Stimulated activated naive CD8-positive, alpha-beta T cell treated with anti-CD3 and anti-CD28 coated beads, Interleukin-15, Interleukin-2, amounts not matched to agents 100 U/mL and 50 U/mL, for 24 hours (primary cell): ENCODE results near the gene MAP1LC3B.
A peak's percentile ranks its signal among the peaks of the same experiment; 100 is the strongest.

Experiments used
- ATAC-seq: fragments of 150-1000 bp; cut with Tn5 transposase; one replicate; pipeline ENCODE4 v1.10.0; 2021
- DNase-seq: peaks from one replicate; pipeline ENCODE4 v3.0.0; 2021

MAP1LC3B gene

DNA sequence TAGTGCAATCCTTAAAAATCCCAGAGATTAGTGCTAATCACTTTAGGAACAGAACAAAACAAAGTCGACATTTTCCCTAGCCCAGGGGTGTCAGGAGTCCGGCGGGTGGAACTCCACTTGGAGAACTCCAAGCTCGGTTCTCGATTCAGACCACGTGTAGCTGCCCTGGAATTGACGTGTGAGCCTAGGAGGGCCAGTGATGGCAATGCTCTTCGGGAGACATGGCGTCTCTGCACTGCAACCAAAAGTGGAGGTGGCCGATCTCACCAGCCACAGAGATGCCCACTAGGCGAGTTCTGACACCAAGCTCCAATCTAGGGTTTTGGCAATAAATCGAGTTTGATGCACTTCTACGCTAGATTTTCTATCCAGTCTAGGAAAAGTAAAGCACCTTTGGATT lies 17.6 kb downstream of the MAP1LC3B start:
- no peak for ATAC-seq
- no peak for DNase-seq

DNA sequence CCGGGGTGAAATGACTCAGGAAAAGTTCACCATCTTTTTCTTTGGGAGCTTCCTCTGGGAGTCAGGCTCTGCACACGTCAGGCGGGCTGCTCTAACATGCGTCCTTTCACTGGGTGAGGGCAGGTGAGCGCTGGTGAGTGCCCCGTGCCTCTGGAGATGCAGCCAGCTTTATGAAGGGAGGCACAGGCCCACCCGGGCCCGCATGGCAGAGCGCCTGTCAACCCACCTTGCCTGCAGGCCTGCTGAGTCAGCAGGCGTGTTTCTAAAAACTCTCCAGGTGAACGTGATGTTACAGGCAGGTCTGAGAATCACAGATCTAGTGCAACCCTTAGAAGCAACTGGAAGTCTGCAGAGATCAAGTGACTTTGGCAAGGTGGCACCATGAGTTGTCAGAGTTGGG lies 18.4 kb downstream of the MAP1LC3B start:
- no peak for DNase-seq
- no peak for ATAC-seq

DNA sequence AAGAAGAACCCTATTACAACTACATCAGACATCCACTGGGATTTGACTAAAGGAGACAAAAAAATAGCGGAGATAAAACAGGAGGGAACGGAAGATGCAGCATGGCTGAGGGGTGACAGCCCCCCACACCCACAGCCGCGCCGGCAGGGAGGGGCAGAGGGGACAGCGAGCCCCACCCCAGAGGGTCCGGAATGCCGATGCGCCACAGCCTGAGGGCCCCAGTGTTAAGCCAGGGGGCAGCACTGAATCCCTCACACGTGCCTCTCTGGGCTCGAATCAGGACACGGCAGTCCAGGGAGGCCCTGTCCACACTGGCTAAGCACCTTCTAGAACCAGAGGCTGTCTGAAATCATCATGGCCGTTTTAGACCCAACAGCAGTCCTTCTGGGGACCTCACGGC lies 18.8 kb downstream of the MAP1LC3B start:
- DNase-seq (no peak), ATAC-seq (no peak)

DNA sequence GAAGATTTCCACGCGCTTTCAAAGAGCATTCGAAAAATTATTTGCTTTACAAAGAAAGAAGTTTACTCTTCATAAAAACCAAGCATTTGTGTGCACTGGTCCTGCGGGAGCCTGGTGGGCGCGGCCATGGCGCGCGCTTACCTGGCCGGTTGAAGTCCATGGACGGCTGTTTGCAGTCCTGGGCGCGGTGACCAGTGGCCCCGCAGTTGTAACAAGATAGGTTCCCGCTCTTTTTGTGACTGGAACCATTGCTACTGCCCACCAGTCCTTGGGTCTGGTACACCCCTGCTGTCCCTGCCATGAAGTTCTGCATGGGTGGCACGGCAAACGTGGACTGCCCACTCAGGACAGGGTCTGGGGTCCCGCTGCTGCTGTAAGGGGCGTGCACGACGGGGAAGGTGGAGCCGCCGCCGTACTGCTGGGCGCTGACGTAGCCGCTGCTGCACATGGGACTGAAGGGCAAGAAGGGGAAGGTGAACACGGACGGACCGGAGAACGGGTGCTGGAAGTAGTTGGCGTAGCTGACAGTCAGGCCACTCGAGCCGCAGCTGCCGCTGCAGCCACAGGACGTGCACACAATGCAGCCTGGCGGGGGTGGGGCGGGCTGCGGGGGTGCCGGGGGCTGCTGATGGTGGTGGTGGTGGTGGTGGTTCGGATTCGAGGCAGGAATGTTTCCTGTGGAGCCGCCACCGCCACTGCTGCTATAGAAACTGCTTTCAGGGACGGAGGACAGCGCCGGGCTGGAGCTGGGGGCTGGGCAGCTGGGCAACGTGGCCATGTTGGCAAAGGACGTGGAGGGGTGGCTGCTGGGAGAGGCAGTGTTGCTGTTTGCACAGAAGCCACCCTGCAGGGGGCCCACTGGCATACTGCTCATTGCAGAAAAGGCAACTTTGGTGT lies 19.5 kb downstream of the MAP1LC3B start:
- ATAC-seq (no peak), DNase-seq (no peak)

DNA sequence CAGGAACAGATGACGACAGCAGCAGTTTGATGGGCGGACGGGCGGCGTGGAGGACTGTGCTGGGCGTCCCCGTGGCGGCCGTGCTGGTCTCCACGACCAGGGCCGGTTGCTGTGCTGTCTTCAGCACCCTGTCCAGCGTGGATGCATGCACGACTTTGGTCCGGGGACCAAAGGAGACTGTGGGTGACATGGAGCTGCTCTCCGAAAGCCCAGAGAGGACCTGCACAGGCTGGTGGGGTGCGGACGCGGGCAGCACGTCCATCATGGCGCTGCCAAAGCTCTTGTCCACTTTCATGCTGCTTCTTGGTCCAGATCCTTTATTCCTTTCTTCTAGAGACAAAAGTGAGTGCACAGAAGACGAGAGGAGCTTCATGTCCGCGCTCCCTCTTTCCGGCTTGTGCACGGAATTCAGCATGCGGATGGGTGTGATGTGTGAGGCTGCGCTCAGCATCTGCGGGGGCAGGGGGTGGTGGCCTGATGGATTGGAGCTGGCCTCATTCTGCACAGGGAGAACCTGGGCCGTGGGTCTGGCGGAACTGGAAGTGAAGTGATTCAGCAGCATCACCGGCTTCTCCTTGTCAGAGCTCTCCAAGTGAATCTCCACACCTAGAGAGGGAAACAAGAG lies 20.3 kb downstream of the MAP1LC3B start:
- DNase-seq (no peak), ATAC-seq (no peak)

DNA sequence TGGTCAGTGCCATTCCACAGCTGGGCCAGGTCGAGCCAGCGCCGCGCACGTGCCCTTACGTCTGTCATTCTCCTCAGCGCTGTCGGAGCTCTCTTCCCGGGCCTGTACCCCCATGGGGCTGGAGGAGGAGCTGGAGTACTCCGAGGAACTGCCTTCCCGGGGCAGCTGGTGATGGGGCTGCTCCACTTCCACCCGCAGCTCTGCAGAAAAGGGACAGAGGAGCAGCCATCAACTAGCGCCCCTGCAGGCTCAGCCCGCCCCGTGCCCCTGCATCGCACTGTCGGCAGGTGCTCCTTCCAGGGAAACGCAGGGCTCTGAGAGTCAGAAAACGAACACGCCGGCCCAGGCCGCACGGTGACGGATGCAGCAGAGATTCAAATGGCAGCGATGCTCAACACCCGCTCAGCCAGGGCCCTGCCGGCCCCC lies 20.9 kb downstream of the MAP1LC3B start:
- ATAC-seq (no peak), DNase-seq (no peak)

DNA sequence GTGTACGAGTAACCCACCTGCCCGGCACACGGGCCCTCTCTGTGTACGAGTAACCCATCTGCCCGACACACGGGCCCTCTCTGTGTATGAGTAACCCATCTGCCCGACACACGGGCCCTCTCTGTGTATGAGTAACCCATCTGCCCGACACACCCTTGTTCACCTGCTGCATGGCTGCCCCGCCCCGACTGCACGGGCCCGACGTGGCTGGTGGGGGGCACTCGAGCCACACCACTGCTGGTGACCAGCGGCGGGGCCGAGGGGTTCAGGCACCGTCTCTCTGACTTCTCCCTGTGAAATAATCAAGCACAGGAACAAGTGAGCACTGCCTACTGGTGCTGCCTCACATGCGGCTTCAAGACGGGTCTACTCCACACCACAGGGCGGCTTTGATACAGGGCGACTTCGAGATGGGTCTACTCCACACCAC lies 22.1 kb downstream of the MAP1LC3B start:
- ATAC-seq (no peak), DNase-seq (no peak)

DNA sequence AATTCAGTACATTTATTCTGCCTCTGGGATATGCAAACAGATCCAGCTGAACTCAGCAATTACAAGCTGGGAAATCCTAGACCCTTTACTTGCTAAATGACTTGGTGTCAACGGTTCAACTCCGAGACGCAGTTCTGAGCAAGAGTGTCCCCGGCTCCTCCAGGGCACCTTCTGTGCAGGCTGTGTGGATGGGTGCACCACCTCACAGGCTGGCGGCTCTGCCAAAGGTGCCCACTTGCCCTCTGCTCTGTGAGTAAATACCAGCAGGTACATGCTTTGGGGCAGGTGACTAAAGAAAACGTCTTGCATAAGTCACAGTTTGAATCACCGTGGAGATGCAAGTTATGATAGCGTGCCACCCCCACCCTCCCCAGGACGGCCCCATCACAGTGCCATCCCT lies 23.3 kb downstream of the MAP1LC3B start:
- ATAC-seq (no peak), DNase-seq (no peak)

DNA sequence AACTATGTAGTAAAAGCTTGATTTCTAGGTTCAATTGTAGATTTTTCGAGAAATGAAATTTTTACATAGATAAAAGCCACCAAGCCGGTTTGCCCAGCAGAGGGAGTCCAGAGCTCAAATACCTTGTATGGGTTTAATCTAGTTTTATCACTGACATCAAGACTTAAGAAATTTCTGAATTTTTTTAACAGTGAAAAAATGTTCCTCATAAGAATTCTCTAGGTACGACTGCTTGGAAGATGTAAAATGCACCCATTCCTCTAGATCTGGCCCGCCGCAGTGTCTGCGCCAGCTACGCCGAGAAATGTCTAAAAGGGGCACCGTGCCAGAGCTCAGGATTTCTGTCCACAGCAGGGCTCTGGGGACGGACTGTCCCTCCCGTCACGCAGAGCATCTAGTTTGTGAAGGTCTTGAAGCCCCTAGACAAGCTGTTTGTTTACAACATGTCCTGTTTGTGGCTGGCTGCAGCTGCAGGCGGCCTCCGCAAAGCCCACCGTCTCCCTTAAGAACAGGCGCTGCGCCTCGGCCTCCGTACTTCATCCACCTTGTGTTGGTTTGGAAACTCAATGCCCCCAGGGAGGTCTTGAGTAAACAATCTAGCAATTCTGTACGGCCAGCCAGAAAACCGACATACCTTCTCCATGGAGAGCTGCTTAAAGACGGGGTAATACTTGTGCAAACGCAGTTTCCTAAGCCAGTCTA lies 24.8 kb downstream of the MAP1LC3B start:
- no peak for ATAC-seq
- DNase-seq = peak; percentile 45

DNA sequence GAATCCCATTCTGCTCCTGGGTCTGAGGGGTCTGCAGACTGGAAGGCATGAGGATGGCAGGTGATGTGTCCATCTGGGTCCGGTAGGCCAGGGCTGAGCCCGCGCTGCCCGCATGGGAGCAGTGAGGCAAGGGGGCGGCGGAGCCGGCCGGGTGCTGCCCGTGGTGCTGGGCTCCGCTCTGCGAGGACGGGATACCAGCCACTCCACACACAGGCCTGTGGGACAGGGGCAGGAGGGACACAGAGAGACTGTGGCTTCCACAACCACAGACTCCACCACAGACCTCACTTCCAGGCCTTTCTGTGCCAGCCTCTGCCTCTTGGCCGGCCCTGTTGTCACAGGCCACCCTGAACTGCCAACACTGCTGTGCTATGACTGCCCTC lies 25.4 kb downstream of the MAP1LC3B start:
- ATAC-seq (no peak), DNase-seq (no peak)

DNA sequence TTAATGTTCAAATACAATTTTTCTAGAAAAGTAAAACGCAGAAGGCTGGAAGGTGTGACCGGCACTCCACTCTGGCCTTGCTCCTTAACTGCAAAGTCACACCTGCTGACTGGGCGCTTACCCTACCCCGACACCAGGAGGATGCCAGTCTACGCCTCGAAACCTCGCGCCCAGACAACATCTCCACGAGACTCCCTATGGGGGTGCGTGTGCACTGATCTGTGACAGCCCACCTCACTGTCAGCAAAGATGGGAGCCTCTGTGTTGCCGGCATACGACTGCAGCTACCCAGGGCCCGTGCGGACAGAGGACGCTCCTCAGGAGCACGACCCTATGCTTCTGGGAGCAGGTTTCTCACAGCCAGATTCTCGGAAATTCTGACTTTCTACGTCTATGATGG lies 26.1 kb downstream of the MAP1LC3B start:
- no peak for ATAC-seq
- DNase-seq = no peak

DNA sequence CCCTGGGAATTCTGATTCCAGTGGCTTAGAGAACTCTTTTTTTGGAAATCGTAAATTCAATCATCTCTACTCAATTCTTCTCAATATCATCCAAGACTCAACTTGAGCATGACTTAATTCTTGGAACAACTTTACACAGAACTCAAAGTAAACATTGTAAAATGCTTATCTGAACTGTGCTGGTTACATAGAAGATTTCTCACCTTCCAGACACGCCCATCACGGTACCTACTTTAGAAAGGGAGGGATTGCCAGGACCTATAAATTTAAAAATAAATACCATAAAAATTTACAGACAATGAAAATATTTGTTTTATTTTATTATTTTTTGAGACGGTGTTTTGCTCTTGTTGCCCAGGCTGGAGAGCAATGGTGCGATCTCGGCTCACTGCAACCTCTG lies 26.5 kb downstream of the MAP1LC3B start:
- ATAC-seq = no peak

DNA sequence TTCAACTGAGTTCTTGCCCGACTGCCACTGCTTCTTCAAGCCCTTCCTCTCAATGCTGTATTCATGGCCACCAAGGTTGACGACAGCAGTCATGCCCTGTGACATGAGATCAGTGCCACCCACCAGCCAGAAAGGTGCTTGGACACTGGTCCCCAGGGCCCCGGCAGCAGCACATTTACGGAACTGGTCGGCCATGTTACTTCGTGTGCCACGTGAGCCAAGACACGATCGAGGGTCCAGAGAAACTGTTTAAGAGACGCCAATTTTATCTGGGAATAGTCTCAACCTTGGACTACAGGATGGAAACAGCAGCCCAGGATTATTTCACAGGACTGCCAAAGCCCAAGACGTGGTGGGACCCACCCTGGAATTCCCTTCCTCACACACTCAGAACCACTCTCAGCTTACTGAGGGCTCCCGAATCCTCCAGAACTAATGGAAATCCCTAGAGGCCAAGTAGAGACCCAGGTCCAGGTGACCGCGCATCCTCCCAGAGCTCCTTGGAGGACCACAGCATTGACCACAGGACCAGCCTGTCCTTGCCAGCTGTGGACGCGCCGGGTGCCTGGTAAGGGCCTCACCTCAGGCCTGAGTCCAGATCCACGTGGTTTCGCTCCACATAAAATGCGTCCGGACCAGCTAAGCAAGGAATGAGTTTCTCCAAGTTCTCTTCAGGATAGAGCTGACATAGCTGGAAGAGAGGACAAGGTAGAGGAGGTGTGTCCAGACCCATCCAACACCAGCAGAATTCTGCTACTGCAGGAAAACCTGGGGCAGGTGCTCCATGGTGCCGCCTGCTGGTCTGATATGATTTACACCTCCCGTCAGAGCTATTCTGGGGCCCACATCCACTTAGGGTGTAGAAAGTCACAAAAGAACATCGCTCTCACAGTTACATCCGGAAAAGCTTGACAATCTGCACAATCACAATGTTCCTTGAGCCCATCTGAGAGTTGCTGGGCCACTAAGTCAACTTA lies 28.2 kb downstream of the MAP1LC3B start:
- ATAC-seq = no peak
- no peak for DNase-seq

More for the DNA sequence above, 26.5 kb downstream of the MAP1LC3B start:
- no peak for DNase-seq

DNA sequence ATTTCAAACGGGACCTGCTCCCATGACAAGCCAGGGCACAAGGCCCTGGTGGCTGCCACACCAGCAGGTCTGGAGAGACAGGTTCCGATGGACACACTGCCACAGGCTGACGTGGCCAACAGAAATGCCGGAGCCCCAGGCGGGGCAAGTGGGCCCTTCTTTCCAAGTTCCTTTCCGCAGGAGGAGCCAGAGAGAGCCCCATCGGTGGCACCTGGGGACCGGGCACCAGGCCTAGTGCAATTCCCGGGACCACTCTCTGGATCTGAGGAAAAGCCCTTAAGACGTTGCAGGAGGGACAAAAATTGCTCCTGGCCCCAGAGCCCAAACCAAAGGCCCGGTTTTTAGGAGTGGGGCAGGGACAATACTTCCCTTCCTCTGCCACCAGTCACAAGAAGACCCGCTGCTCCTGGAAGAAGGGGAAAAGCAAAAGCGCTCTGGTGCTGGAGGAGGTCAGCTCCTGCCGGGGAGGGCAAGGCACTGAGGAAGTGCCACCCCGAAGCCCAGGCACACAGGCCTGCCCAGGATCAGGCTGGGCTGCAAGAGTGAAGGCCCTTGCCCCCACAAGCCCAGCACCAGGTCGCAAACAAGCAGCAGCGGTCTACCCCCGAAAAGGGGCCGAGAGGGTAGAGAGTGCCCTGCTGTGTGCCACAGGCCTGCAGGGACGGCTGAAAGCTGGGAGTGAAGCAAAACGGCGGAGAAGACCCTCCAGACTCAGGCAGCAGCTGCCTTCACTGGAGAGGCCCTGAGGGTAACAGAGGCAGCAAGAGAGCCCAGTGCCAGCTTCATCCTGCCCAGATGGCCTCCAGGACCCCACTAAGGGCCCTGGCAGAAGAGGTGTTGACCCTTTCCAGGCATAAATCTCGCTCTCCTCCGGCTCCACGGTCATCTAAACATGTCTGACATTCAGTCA lies 29.1 kb downstream of the MAP1LC3B start:
- DNase-seq (no peak), ATAC-seq (no peak)

DNA sequence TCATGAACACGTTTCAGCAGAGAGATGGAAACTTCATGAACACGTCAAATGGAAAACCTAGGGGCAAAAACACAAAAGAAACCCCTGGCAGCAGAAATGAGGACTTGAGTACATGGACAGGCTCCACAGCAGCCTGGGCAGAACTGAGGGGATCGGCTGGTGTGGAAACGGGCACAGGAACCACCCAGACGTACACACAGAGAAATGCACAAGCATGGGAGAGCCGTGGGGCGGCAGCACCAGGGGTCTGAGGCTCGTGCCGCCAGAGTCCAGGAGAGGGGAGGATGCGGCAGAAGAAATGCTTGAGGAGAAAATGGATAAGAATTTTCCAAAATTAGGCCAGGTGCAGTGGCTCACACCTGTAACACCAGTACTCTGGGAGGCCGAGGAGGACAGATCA lies 30.0 kb downstream of the MAP1LC3B start:
- DNase-seq (no peak), ATAC-seq (no peak)

DNA sequence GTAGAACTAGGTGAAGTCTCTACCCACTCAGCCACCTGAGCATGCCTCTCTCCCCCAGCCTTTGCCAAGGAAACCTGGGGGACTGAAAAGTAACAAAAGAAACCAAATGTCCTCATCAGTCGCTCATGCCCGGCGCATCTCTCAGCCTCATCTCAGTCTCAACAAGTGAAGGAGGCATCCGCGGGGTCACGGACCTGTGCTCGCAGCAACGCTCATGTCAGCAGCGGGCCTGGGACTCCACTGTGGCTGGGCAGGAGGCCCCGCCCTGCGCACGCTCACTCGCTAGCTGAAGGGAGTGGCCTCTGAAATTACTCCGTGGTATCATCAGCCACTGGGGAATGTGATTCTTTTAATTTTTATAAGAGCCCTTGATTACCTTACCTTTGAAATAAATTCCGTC lies 31.3 kb downstream of the MAP1LC3B start:
- DNase-seq = no peak
- no peak for ATAC-seq

DNA sequence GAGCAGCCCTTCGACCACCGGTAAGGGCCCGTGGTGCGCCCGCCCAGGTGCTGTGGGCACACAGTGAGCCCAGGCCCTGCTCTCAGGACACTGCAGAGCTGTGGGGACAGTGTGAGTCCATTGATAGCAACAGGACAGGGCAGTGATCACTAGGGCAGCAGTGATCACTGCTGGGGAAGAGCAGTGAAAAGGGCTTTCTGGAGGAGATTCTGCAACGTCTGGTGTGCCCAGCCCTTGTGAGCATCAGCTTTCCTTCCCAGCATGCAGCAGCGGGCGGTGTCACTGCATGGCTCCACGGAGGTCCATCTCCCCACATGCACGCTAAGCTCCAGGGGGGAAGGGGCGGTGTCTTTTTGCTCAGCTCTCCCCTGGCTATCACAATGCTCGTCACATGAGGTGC lies 32.1 kb downstream of the MAP1LC3B start:
- no peak for DNase-seq
- no peak for ATAC-seq

DNA sequence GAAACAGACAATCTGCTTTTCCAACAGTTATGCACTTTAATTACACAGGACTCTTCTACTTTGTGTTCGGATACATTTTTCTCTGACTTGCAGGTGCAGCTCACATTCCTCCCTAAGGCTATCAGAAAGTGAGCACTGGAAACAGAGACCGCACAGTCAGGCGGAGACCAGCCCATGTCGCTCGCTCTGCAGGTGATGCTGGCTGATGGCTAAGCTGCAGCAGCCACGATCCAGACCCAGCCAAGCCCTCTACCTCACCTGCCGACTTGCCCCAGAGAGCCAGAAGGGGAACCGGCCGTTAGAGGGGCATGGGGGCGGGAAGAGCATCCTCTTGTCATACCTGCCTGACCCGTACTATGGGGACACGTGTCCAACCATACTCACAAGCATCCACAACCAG lies 33.8 kb downstream of the MAP1LC3B start:
- ATAC-seq = no peak
- no peak for DNase-seq

DNA sequence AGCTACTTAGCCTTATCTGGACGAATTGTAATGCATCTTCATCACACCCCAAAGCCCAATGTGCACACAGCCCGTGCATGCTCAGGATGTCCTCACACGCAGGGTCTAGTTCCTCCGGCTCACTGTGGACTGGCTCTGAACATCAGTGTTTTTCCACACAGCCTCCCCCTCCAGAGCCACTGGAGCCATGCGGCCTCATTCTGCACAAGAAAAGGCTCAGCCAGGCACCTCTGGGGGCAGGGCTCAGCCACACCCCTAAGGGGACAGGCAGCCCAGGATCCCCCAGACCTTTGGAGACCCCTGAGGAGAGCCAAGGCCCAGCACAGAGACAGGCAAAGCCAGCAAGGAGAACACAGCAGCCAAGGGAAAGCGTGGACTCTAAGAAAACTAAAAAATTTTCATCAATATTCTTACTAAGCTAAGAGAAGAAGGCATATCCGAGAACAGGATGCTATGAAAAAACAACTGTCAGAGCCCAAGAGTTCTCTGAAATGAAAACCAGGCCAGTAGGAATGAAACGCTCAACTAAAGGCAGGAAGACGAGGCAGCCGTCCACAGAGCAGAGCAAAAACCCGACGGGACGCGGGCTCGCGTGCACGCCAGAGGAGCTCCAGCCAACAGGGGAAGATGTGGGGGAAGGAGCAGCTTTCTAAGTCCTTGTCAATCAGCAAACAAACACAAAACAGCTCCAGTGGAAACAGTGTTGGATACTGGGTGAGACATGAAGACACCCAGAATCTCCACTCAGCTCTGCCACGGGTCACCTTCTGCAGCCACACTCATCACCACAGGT lies 34.5 kb downstream of the MAP1LC3B start:
- DNase-seq (no peak), ATAC-seq (no peak)

DNA sequence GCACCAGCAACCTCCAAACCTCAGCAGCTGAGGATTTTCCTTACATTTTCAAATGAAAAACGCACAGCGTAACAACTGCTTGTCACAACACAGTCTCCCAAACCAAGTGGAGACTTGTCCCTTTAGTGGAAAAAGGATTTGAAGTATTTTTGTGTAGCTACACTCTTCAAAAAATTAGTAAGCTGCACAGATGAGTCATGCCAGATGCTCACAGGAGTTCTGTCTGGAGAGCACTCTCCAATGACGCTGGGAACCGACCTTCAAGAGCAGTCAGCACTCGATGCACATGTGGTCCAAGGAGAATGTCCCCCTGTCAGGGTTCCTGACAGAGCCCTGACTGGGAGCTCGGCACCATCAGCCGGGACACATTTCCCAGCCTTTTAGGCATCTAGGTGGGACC lies 39.8 kb downstream of the MAP1LC3B start:
- no peak for DNase-seq

More for the DNA sequence above, 39.8 kb downstream of the MAP1LC3B start:
- no peak for ATAC-seq
